GM20000 (cell line): ENCODE measurements around the gene EMD.
A peak's percentile ranks its signal among the peaks of the same experiment; 100 is the strongest.

ENCODE experiments used
- DNase-seq: peaks from one replicate; pipeline ENCODE4 v3.0.0; 2012; ENCODE audit warnings: low spot score
- TF ChIP-seq, protein P1 (sequence below): IDR thresholded peaks from 2 replicates; pipeline ENCODE4 v1.5.1; 2012; ENCODE audit warnings: mild to moderate bottlenecking, control low read depth; ENCODE audit errors: extremely low read depth, missing control alignments

EMD gene

DNA sequence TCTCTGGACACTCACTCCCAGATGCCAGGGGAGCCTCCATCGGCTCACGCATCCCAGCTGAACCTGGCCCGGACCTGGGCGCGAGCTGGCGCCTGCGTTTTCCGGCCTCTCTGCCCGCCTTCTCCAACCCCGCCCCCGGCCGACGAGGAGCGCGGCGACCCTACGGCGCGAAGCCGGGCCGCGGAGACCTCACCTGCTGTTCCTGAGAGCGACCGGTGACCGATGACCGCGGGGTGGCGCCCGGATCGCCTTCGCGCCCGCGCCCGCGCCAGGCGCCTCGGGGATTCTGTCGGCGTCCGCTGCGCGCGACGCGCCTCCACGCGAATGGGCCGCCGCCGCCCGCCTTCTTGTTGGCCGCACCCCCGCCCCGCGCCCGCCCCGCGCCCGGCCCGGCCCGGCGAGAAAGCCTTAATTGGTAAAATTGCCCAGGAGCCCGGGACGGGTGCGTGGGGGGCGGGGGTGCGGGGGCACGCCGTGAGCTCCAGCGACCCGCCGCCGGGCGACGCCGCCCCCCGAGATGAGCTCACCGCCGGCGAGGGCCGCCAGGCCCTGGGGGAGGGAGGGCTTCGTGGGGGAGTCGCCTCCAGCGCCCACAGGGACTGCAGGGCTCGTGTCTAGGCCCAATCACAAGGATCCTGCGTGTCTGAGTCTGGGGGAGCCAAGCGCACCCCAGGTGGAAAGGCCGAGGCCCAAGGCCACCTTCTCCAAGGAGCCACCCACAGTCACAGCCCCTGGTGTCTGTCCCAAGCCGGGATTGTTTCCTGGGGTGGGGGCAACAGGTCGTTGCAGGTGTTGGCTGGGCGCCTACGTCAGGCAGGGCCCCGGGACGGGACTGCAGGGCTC, 4.6 kb upstream of the EMD start, which contains the start of gene FLNA:
Gene FLNA (minus strand): TSS at position 322 of the 843 bp plus-strand sequence. CDS start 3,389 bp downstream, outside the sequence.
- DNase-seq, result peak; percentile 47
- TF ChIP-seq, protein P1, sequence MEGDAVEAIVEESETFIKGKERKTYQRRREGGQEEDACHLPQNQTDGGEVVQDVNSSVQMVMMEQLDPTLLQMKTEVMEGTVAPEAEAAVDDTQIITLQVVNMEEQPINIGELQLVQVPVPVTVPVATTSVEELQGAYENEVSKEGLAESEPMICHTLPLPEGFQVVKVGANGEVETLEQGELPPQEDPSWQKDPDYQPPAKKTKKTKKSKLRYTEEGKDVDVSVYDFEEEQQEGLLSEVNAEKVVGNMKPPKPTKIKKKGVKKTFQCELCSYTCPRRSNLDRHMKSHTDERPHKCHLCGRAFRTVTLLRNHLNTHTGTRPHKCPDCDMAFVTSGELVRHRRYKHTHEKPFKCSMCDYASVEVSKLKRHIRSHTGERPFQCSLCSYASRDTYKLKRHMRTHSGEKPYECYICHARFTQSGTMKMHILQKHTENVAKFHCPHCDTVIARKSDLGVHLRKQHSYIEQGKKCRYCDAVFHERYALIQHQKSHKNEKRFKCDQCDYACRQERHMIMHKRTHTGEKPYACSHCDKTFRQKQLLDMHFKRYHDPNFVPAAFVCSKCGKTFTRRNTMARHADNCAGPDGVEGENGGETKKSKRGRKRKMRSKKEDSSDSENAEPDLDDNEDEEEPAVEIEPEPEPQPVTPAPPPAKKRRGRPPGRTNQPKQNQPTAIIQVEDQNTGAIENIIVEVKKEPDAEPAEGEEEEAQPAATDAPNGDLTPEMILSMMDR, result peak; percentile 29

DNA sequence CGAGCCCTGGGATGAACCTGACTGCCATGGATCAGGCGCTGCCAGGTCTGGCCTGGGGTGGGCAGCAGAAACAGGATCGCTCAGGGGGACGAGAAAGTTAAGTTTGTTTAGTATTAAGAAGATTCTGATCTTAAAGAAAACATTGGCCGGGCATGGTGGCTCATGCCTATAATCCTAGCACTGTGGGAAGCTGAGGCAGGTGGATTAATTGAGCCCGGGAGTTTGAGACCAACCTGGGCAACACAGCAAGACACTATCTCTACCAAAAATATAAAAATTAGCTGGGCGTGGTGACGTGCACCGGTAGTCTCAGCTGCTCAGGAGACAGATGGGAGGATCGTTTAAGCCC, 4.0 kb upstream of the EMD start:
- TF ChIP-seq, protein P1, result no peak
- DNase-seq, result no peak

- TF ChIP-seq, protein P1, result no peak
- no peak for DNase-seq
Observed at GRCh38 chrX:154376774-154377173, 2.3 kb upstream of the EMD start.

GRCh38 chrX:154378059-154378798, 866 bp upstream of the EMD start:
- DNase-seq, result peak; percentile 89
- TF ChIP-seq, protein P1, result no peak

DNA sequence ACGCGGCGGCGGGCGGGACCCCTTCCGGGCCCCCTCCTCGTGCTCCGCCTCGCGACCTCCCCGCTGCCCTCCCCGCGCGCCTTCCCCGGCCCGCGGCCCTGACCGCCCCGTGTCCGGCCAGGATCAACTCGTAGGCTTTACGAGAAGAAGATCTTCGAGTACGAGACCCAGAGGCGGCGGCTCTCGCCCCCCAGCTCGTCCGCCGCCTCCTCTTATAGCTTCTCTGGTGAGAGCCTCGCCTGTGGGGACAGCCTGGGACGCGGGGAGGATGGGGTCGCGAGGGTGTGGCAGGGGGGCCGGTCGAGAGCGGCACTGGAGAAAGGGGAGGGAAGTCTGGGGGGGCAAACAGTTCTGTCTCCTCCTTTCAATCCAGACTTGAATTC, 465 bp downstream of the EMD start:
- TF ChIP-seq, protein P1, result no peak
- DNase-seq, result no peak

GRCh38 chrX:154380153-154380552, 1.1 kb downstream of the EMD start:
- TF ChIP-seq, protein P1, result no peak
- DNase-seq, result no peak

DNA sequence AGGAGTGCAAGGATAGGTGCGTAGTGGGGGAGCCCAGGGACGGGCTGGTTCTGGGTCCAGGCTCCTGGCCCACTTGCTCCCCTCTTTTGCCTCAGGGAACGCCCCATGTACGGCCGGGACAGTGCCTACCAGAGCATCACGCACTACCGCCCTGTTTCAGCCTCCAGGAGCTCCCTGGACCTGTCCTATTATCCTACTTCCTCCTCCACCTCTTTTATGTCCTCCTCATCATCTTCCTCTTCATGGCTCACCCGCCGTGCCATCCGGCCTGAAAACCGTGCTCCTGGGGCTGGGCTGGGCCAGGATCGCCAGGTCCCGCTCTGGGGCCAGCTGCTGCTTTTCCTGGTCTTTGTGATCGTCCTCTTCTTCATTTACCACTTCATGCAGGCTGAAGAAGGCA, 1.7 kb downstream of the EMD start:
- no peak for DNase-seq

More for the DNA sequence above, 1.7 kb downstream of the EMD start:
- TF ChIP-seq, protein P1, result no peak
